Urinary bladder (tissue), 4 donors: ENCODE measurements around the gene AGAP1. TPM values are rescaled to one million over a fixed set of nuclear protein-coding genes. Genes with fewer than 3 reads are reported as not detected.

Experiments
- DNase-seq: peaks from one replicate; pipeline ENCODE4 v3.0.0-alpha.2; 2015; ENCODE audit errors: extremely low spot score
- H3K27ac ChIP-seq: one replicate; pipeline ENCODE4 v1.5.1; 2013; ENCODE audit warnings: low read depth, mild to moderate bottlenecking, moderate library complexity
- H3K36me3 ChIP-seq: one replicate; pipeline ENCODE4 v1.6.1; 2013; ENCODE audit warnings: mild to moderate bottlenecking, moderate library complexity; ENCODE audit not compliant: insufficient read depth
- H3K4me1 ChIP-seq: one replicate; pipeline ENCODE4 v1.6.1; 2013; ENCODE audit warnings: mild to moderate bottlenecking, moderate library complexity; ENCODE audit not compliant: insufficient read depth
- H3K4me3 ChIP-seq: one replicate; pipeline ENCODE4 v1.5.1; 2013; ENCODE audit warnings: low read depth, low read length
- WGBS: extraction: QIAGEN DNeasy Blood & Tissue Kit; methylation state at CpG from one replicate; pipeline ENCODE4 v1.1.7; 2013; 5-methylcytosine and 5-hydroxymethylcytosine counted together
- polyA plus RNA-seq: library from polyadenylated mRNA; stranded (reverse); fragments of 200-250 nt; gene quantifications from one replicate; pipeline ENCODE4 v1.2.3, GENCODE V29; 2013
- small RNA-seq: library from RNA; depleted of rRNA; stranded (forward); fragments of <200 nt; gene quantifications from one replicate; pipeline ENCODE3, GENCODE V24; 2014
- total RNA-seq: library from RNA; depleted of rRNA; stranded (reverse); fragments of >200 nt; gene quantifications from one replicate; pipeline ENCODE4 v1.2.3, GENCODE V29; 2014
- donor health status: healthy with polysubstance abuse.
- donor health status: healthy.

Gene AGAP1
- total and polyA plus RNA-seq, 2 donors, result 12.8 to 24.7 TPM

DNA sequence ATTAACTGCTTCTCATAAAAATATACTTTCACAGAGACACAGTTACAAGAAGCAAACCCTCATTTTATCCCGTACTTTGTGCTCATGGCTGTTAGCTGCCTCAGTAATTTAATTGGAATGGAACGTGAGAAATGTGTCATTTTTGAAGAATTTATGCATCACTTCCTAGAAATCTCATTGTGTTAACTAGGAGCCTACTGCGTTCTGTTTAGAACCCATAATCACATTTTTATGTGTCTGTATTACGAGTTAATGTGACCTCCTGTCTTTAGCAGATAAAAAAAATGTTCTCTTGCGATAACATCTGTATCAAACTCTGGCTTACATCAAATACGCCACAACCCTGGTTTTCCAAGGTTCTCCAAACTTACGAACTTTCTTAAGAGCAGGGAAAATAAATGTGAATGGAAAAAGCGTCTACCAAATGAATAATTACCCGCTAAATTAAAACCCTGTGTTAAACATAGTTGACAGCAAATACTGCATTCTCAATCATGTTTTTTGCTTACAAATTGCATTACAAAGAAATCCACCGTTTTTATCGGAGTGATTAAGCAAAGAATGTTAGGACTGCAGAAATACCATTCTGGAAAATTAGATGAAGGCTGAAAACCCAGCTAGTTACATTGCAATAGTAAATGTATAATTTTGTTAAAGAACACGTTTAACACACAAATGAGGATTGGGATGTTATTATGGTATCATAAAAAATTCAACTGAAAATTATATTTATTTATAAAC, 686.4 kb downstream of the AGAP1 start:
- Histone ChIP-seq H3K36me3 (no peaks in the 10 kb centered on the region), H3K4me1 (no peaks in the 10 kb centered on the region), H3K27ac (no peak overlapping the region), H3K4me3 (no peak overlapping the region)
- no peak for DNase-seq
- 16% methylated on average over 12 of the region's 12 CpGs for WGBS

DNA sequence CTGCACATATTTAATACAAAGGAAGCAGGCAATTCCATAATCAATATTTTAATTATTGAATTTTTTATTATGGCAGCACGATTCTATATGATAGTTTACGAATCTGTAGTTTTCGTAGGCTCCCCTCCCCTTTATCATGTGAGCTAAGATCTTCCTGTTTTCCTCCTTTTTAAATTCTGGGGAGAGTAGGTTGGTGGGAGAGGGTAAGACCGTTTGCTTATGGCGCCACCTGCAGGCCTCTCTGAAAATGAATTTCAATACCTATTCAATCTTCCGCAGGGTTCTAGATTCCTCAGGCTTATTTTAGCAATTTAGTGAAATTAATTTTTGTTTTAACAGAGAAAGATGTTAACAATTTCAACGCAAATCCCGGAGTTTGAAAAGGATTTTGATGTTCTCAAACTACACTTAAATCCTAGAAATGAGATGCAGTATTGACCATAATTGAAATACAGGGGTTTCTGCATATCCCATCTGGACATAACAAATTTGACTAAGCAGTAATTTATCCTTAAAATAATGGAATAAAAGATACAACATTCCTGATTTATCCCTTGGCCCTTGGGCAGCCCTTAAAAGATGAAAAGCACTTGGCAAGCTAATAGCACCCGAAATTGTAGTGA, 687.1 kb downstream of the AGAP1 start:
- DNase-seq, result no peak
- Histone ChIP-seq H3K4me3 (no peak overlapping the region), H3K4me1 (no peaks in the 10 kb centered on the region), H3K36me3 (no peaks in the 10 kb centered on the region), H3K27ac (no peak overlapping the region)
- 24% methylated on average over 9 of the region's 9 CpGs for WGBS

Small RNA genes within 50 kb of the gene (small RNA-seq; reads per million reads assigned to genes)
- gene RF00019 (not detected), gene RN7SL204P (not detected), gene RNU7-127P (not detected), gene TMSB10P1 (not detected)
